Adipose tissue (tissue), 3 donors: ENCODE measurements around the gene ROMO1. TPM values are rescaled to one million over a fixed set of nuclear protein-coding genes. Genes with fewer than 3 reads are reported as not detected.
"Not testable (repeated sequence)": the region's sequence is repeated elsewhere in the genome, so short reads cannot be mapped to it uniquely, and the experiment has no call there.

ENCODE experiments used
- H3K27ac ChIP-seq: one replicate; pipeline ENCODE4 v1.5.1; 2013; ENCODE audit warnings: low read depth, low read length
- WGBS, 3 donors: extraction: QIAGEN DNeasy Blood & Tissue Kit; methylation state at CpG; one replicate each; pipeline ENCODE4 v1.1.7; 2013; 5-methylcytosine and 5-hydroxymethylcytosine counted together
- polyA plus RNA-seq, 3 donors: library from polyadenylated mRNA; stranded (reverse); fragments of 200-250 nt; gene quantifications; one replicate each; pipeline ENCODE4 v1.2.3, GENCODE V29; 2013
- donor health status: healthy with polysubstance abuse.
- donor health status: Bipolar disorder and iron deficiency.
- donor health status: healthy.

Gene ROMO1
- polyA plus RNA-seq, 3 donors, result 211 to 389 (median 355) TPM

DNA sequence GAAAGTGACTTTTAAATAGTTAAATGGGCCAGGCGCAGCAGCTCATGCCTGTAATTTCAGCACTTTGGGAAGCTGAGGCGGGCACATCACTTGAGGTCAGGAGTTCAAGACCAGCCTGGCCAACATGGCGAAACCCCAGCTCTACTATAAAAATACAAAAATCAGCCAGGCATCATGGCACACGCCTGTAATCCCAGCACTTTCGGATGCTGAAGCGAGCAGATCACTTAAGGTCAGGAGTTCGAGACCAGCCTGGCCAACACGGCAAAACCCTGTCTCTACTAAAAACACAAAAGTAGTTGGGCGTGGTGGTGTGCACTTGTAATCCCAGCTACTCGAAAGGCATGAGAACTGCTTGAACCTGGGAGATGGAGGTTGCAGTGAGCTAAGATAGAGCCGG lies 6.7 kb downstream of the ROMO1 start:
- not testable (repeated sequence) for H3K27ac ChIP-seq
- 86 to 90% (median 88%) methylated on average over 11 of the region's 11 CpGs for WGBS, 3 donors

DNA sequence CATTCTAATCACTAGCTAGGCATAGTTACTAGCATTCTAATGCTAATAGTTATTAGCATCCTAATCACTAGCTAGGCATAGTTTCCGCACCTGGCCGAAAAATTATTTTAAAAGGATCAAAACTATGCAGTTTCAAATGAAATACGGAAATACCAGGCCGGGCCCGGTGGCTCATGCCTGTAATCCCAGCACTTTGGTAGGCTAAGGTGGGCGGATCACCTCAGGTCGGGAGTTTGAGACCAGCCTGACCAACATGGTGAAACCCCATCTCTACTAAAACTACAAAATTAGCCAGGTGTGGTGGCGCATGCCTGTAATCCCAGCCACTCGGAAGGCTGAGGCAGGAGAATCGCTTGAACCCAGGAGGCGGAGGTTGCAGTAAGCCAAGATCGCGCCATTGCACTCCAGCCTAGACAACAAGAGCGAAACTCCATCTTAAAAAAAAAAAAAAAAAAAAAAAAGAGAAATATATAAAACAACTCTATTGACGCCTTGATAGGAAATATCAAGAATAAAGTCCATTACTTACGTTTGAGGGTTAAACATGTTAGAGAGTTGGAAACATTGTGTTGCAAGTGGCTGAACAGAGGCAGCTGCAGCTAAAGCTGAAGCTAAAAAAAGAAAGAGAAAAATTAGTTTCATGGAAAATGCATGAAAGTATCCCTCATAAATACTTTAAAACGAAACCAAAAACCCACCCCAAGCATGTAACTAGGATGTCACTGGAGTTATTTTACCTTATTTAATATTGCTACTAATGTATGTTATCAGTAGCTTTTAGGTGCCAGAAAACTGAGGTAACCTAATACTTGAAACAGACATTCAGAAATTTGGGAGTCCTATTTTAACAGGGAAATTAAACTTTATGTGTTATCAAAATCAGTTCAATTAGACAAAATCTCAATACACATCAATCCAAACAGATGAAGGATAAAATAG lies 7.7 kb downstream of the ROMO1 start:
- 90 to 93% (median 92%) methylated on average over 17 of the region's 17 CpGs for WGBS, 3 donors
- not testable (repeated sequence) for H3K27ac ChIP-seq

DNA sequence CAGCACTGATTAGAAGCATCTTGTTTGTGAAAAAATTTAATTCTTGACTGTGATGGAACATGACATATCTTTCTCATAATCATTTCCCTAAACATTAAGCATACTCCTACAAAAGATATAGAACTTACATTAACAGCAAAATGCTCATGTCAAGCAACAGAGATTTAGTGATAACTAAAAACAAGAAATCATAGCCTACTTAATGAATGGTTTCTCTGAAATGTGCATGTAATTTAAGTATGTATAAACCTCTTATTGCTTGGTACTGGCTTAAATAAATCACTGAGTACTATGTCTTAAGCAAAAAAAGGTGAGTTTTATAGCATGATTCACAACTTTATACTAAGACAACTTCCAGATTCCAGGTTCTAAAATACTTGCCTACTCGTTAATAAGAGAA lies 9.3 kb downstream of the ROMO1 start:
- no peak overlapping the region for H3K27ac ChIP-seq
- WGBS, 3 donors, result 30 to 57% (median 46%) methylated on average over 1 of the region's 1 CpG

DNA sequence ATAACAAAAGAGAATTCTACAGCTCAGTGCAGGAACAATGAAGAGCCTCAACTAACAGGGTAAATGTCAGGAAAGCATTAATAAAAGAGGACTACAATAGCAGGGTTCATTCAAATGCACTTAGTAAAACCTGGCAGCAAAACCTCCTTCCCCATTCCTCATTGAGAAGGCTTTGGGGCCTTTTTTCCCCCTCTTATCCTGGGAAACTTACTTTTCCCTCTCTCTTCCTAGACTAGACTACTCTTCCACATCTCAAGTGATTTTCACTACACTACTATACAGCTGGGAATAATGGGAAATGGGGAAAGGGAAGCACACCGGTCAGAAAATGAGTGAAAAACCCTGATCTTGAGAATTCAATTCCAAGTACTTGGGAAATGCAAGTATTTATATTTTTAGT lies 10.1 kb downstream of the ROMO1 start:
- WGBS, 3 donors, result 80 to 89% (median 86%) methylated on average over 1 of the region's 1 CpG
- H3K27ac ChIP-seq, result no peak overlapping the region

DNA sequence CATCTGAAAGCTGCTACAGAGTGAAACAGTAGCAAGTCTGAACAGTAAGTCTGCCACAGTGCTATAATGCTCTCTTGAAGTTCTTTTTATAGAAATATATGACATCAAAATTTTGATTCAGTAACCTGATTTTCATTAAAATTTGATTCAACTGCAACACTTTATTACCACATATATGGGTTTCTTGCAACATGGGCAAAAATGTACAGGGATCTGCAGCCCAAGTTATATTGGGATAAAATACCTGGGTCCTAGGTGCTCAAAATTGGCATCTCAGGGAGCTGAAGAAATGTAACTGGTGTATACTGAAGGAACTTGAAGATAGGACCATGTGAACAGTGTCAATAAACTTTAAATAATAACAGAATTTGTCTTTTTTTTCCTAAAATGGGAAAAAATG lies 10.8 kb downstream of the ROMO1 start:
- H3K27ac ChIP-seq, result no peak overlapping the region

DNA sequence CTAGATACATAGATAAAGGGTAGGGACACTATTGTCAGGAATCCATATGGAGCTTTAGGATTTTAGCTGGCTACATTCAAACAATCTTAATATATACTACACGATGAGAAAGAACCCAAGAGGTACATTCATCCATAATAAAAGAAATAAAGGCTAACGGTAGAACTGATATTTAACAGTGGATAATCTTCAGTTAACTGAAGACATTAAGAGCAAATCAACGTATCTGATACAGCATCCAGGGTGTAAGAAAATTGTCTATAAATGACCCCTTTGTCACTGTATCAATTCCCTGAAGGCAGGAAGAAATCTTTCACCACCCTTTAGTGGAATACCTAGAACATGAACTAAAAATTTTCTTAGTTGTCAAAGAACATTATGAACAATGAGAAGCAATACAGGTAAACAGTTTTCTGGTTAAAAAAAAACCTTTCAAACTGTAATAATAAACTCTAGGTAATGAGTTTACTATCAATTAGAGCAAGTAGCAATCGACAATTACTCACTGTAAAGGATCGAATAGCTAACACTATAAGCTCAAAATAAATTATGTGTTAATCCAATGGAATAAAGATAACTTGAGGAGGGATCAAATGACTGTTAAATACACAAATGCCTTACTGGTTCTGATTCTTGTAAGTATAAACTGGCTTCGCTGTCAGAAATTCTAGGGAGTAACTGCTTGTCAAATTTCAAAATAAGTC lies 11.8 kb downstream of the ROMO1 start:
- WGBS, 3 donors, result 55 to 77% (median 70%) methylated on average over 6 of the region's 6 CpGs
- H3K27ac ChIP-seq, result no peak overlapping the region

DNA sequence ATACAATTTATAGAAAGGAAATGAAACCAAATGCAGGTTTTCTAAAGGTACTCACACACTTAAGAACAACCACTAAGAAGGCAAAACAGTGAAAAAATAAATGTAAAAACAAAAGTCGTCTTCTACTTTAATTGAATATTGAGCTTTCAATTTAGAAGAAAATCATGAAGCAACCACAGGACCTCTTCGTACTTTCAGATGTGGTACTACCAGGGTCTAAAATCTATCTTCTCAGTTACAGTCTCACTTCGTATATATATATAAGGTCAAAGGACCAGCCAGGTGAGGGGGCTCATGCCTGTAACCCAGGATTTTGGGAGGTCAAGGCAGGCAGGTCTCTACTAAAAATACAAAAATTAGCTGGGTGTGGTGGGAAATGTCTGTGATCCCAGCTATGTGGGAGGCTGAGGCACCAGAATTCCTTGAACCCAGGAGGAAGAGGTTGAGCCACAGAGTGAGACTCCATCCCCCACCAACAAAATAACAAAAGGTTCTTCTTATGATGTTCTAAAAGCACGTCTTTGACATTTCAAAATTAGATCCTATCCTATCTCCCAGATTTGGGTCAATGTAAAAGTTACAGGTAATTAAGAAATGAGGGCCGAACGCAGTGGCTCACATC lies 12.5 kb downstream of the ROMO1 start:
- H3K27ac ChIP-seq, result no peak overlapping the region
- WGBS, 3 donors, result 69 to 85% (median 79%) methylated on average over 6 of the region's 6 CpGs

DNA sequence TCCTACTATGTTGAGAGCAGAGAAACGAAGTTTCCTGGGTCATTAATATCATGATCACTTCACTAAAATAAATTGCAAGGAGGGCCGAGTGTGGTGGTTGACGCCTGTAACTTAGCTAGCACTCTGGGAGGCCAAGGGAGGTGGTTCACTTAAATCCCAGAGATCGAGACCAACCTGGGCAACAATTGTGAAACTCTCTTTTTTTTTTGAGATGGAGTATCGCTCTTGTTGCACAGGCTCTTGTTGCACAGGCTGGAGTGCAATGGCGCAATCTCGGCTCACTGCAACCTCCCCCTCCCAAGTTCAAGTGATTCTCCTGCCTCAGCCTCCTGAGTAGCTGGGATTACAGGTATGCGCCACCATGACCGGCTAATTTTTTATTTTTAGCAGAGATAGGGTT lies 13.9 kb downstream of the ROMO1 start:
- 78 to 85% (median 81%) methylated on average over 9 of the region's 9 CpGs for WGBS, 3 donors
- H3K27ac ChIP-seq, result not testable (repeated sequence)

DNA sequence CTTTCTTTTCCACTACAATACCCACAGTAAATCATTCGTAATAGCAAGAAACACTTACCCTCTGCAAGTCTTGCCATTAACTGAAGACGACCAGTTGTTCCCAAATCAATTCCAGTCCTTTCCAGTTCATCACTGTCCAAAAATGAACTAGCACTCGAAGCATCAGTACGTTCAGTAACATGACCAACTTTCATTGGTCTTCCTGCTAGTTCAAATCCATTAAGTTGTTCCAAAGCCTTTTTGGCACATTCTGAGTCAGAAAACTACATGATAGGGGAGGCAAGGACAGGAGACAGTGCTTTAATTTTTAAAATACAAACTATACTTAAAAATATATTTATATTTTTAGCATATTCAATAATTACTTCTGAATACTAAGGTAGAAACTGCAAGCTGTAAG lies 14.9 kb downstream of the ROMO1 start:
- 71 to 77% (median 77%) methylated on average over 4 of the region's 4 CpGs for WGBS, 3 donors
- H3K27ac ChIP-seq, result no peak overlapping the region

DNA sequence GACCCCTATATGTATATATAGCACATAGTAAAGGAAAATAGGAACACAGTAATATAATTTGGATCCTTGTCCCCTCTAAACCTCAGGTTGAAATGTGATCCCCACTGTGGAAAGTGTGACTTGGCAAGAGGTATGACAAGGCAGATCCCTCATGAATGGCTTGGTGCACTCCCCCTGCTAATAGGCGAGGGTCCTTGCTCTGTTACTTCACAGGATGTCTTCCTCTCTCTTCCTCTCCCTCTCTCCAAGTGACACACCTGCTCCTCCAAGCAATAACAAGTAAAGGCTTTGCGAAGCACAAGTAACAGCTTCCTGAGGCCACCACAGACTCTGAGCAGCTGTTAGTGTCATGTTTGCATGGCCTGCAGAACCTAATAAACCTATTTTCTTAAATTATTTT lies 16.4 kb downstream of the ROMO1 start:
- 87 to 93% (median 89%) methylated on average over 2 of the region's 2 CpGs for WGBS, 3 donors
- H3K27ac ChIP-seq, result no peak overlapping the region

DNA sequence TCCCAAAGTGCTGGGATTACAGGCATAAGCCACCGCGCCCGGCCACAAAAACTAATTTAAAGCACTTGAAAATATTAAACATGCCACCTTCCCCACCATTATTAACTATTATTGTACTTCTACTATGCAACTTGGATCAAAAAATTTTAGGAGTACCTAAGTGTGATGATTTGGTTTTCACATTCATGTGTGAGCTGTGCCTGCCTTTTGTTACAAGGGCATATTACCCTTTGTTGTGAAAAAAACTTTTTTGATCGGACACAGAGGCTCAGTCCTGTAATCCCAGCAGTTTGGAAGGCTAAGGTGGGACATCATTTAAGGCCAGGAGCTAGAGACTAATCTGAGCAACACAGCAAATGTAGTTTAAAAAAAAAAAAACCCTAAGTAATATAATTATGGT lies 17.1 kb downstream of the ROMO1 start:
- WGBS, 3 donors, result 94% methylated on average over 4 of the region's 4 CpGs
- no peak overlapping the region for H3K27ac ChIP-seq

DNA sequence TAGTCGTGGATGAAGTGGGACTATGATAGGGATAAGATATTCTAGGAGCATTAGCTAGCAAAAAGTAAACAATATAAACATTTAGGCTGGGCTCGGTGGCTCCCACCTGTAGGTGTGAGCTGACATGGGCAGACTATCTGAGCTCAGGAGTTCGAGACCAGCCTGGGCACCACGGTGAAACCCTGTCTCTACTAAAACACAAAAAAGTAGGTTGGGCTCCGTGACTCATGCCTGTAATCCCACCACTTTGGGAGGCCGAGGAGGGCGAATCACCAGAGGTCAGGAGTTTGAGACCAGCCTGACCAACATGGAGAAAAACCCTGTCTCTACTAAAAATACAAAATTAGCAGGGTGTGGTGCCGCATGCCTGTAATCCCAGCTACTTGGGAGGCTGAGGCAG lies 19.1 kb downstream of the ROMO1 start:
- WGBS, 3 donors, result 88 to 92% (median 92%) methylated on average over 8 of the region's 8 CpGs
- H3K27ac ChIP-seq, result not testable (repeated sequence)

DNA sequence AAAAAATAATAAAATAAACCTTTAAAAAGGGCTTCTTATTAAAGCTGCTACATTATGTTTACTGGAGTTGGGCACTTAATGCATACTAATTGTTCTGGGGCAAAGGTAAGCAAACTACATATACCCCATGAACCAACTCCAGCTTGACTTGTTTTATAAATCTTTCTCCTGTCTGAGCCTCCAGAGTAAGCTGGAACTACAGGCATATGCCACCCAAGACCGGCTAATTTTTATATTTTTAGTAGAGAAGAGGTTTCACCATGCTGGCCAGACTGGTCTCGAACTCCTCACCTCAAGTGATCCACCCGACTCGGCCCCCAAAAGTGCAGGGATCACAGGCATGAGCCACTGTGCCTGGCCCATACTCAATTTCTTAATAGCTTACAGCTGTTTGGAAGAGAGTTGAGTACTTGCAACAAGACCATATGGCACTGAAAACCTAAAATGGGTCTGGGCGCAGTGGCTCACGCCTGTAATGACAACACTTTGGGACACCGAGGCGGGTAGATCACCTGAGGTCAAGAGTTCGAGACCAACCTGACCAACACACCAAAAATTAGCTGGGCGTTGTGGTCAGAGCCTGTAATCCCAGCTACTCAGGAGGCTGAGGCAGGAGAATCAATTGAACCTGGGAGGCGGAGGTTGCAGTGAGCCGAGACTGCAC lies 19.9 kb downstream of the ROMO1 start:
- H3K27ac ChIP-seq, result no peak overlapping the region
- 83 to 91% (median 88%) methylated on average over 12 of the region's 12 CpGs for WGBS, 3 donors

DNA sequence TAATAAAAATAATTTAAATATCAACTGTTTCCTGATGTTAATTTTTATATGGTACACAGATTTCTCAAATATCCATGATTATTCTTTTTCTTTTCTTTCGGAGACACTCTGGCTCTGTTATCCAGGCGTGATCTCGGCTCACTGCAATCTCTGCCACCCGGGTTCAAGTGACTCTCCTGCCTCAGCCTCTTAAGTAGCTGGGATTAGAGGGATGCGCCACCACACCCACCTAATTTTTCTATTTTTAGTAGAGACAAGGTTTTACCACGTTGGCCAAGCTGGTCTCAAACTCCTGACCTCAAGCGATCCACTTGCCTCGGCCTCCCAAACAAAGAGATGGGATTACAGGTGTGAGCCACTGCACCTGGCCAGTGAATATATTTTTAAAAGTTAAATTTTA lies 20.5 kb downstream of the ROMO1 start:
- WGBS, 3 donors, result 71 to 74% (median 73%) methylated on average over 8 of the region's 8 CpGs
- H3K27ac ChIP-seq, result no peak overlapping the region

DNA sequence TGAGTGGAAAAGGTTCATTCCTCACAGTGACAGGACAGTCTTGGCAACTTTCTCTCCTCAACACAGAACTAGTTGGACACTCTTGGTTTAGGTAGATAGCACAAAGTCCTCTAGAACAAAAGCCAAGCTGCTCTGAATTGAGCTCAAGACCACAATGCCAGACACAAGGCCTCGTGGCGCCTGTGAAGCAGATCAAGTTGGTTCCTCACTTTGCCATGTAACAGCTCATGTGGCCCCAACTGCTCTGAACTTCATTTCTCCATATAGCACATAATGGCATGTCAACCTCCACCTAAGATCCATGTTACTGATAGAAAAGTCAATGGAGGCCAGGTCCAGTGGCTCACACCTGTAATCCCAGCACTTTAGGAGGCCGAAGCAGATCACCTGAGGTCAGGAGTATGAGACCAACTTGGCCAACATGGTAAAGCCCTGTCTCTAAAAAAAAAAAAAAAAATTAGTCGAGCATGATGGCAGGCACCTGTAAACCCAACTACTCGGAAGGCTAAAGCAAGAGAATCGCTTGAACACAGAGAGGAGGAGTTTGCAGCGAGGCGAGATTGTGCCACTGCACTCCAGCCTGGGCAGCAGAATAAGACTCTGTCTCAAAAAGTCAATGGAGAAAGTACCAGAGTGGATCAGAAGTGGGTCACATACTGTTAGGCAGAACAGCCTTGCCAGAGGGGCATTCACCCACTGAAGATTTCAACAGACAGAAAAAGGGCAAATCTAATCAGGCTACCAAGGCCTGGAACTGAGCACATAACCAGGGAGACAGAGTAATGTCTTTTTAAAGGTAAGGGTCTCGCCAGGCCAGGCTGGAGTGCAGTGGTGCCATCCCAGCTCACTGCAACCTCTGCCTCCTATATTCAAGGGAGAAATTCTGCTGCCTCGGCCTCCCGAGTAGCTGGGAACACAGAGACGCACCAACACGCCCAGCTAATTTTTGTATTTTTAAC lies 21.2 kb downstream of the ROMO1 start:
- WGBS, 3 donors, result 90 to 95% (median 94%) methylated on average over 13 of the region's 13 CpGs
- H3K27ac ChIP-seq, result no peak overlapping the region

DNA sequence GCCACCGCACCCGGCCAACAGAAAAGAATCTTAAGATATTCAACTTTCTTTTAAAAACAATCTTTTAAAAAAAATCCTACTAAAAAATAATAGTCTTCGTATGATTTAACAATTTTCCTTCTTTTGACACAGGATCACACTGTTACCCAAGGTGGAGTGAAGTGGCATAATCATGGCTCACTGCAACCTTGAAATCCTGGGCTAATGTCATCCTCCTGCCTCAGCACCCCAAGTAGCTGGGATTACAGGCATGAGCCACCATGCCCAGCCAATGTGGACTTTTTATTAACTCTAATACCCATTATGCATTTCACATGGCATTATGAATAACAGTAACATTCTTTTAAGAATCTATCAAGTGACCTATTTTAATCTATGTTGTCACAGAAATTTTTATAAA lies 22.0 kb downstream of the ROMO1 start:
- H3K27ac ChIP-seq, result no peak overlapping the region
- 82 to 92% (median 92%) methylated on average over 3 of the region's 3 CpGs for WGBS, 3 donors

DNA sequence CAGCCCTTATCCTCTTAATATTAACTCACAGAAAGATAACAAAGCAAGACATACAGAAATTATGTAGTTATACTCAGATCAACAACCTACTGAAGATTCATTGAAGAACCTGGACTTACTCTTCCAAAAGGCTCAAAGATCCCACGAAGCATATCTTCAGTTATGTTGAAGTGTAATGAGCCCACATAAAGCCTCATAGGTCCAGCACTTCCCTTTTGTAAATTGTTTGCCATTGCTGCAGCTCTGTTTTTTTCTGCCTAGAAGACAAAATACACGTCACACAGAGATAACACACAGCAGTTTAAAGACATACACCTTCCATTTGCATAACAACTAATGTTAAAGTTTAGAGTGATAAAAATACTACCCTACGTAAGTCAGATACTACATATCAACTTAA lies 22.4 kb downstream of the ROMO1 start:
- WGBS, 3 donors, result 45 to 82% (median 78%) methylated on average over 3 of the region's 3 CpGs
- no peak overlapping the region for H3K27ac ChIP-seq

DNA sequence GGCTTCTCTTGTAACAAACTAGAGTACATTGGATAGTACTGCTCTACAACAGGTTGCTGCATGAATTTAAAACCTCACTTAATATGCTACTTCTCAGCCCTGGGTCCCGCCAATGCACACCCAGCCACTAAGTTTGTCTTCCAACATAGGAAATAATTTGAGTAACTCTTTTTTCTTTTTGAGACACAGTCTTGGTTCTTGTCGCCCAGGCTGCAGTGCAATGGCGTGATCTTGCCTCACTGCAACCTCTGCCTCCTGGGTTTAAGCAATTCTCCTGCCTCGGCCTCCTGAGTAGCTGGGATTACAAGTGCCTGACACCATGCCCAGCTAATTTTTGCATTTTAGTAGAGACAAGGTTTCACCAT lies 24.1 kb downstream of the ROMO1 start:
- H3K27ac ChIP-seq, result not testable (repeated sequence)

More for the DNA sequence above, 24.1 kb downstream of the ROMO1 start:
- 72 to 87% (median 77%) methylated on average over 4 of the region's 4 CpGs for WGBS, 3 donors
